Activated CD8-positive, alpha-beta T cell treated with anti-CD3 and anti-CD28 coated beads for 36 hours (primary cell): Measurements from ENCODE around the gene INKA1. TPM values are rescaled to one million over a fixed set of nuclear protein-coding genes. Genes with fewer than 3 reads are reported as not detected.

Experiments
- ATAC-seq: fragments of 200-7000 bp; cut with Tn5 transposase; one replicate; pipeline ENCODE4 v1.10.0; 2021; ENCODE audit warnings: mild to moderate bottlenecking, moderate library complexity
- CTCF ChIA-PET: fragments of 350-600 bp; sonication (Branson Sonifier 250); formaldehyde crosslinking; loops from one replicate; lab custom pipeline; 2021; ENCODE audit warnings: antibody characterized with exemption; lab: Charles Lee
- POLR2A ChIA-PET: fragments of 350-600 bp; sonication (Branson Sonifier 250); formaldehyde crosslinking; loops from one replicate; lab custom pipeline; 2021; ENCODE audit warnings: antibody characterized with exemption; lab: Charles Lee
- DNase-seq: peaks from one replicate; pipeline ENCODE4 v3.0.0-alpha.2; 2020
- H3K27ac Mint-ChIP-seq: one replicate; pipeline ENCODE4 v1.8.0; 2021; ENCODE audit warnings: mild to moderate bottlenecking, mixed read lengths
- H3K27me3 Mint-ChIP-seq: one replicate; pipeline ENCODE4 v1.8.0; 2021; ENCODE audit warnings: mixed read lengths
- H3K36me3 Mint-ChIP-seq: one replicate; pipeline ENCODE4 v1.8.0; 2021; ENCODE audit warnings: low read depth, mixed read lengths
- H3K4me1 Mint-ChIP-seq: one replicate; pipeline ENCODE4 v1.8.0; 2021; ENCODE audit warnings: low read depth, mixed read lengths
- H3K4me3 Mint-ChIP-seq: one replicate; pipeline ENCODE4 v1.8.0; 2021; ENCODE audit warnings: mild to moderate bottlenecking, moderate library complexity, mixed read lengths
- H3K9me3 Mint-ChIP-seq: one replicate; pipeline ENCODE4 v1.8.0; 2021; ENCODE audit warnings: mixed read lengths
- intact Hi-C: fragments of 100-400 bp; cut with micrococcal nuclease; formaldehyde crosslinking; loops from one replicate; pipeline ENCODE4 v1.10.0; 2022
- microRNA-seq: library from miRNA; unstranded; fragments of <30 nt; microRNA quantifications from one replicate; pipeline ENCODE4 v1.2.0, GENCODE V29; 2022; ENCODE audit warnings: borderline microRNAs expressed, borderline replicate concordance
- total RNA-seq, 2 experiments: library from RNA; stranded (reverse); gene quantifications; one replicate each; pipeline ENCODE4 v1.2.3, GENCODE V29; 2021
- TF ChIP-seq, protein P1 (sequence below): fragments of 200-600 bp; IDR thresholded peaks from one replicate; pipeline ENCODE4 v1.8.0; 2022; ENCODE audit warnings: antibody characterized with exemption, mild to moderate bottlenecking

INKA1 gene
- total RNA-seq, 2 experiments from 2014 or later = 1.8 to 2.8 TPM

DNA sequence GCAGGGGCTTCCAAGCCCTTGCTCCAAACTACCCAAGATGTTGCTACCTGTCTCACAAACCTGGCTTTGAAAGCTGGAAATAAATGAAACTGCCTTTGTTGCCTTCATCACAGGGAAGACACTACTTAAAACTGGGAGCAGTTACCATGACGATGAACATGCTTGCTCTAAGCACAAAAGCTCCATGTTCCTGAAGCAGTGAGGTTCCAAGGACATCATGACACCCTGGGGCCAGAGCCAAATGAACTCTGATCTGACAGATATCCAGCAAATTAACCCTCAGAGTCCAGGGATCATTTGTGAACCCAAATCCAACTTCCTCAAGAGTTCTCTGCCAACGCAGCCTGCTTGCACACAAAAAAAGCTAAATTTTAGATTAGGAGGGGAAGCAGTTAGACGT lies 42.6 kb downstream of the INKA1 start:
- CTCF ChIA-PET = interaction anchor here (1.0 to 22.5 kb wide), 6 partner anchors 8 to 306 kb away, joined by 3 to 412 read pairs (median 4); partner anchors contain the start of genes CDHR4, INKA1 and UBA7
- ATAC-seq = no peak
- TF ChIP-seq, protein P1, sequence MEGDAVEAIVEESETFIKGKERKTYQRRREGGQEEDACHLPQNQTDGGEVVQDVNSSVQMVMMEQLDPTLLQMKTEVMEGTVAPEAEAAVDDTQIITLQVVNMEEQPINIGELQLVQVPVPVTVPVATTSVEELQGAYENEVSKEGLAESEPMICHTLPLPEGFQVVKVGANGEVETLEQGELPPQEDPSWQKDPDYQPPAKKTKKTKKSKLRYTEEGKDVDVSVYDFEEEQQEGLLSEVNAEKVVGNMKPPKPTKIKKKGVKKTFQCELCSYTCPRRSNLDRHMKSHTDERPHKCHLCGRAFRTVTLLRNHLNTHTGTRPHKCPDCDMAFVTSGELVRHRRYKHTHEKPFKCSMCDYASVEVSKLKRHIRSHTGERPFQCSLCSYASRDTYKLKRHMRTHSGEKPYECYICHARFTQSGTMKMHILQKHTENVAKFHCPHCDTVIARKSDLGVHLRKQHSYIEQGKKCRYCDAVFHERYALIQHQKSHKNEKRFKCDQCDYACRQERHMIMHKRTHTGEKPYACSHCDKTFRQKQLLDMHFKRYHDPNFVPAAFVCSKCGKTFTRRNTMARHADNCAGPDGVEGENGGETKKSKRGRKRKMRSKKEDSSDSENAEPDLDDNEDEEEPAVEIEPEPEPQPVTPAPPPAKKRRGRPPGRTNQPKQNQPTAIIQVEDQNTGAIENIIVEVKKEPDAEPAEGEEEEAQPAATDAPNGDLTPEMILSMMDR = no peak
- Mint-ChIP-seq H3K4me1 (no peaks in the 10 kb centered on the region), H3K27me3 (no peaks in the 10 kb centered on the region), H3K27ac (no peak overlapping the region), H3K36me3 (peaks cover 12% of the 10 kb centered on the region), H3K4me3 (no peak overlapping the region), H3K9me3 (no peaks in the 10 kb centered on the region)
- POLR2A ChIA-PET = interaction anchor here (1.0 to 1.1 kb wide), 2 partner anchors 10 to 14 kb away, joined by 4 to 5 read pairs; no protein-coding TSS in a partner anchor
- no peak for DNase-seq
- intact Hi-C loops = no loop called here

Small RNA genes within 50 kb of the gene (microRNA-seq; reads per million reads assigned to microRNA genes)
- 3.0 reads per million, percentile 4 among the genes with 10 or more reads in this experiment for gene MIR5193

Other genes starting within 250 kb of the INKA1 start
- gene BSN, start 248.8 kb upstream of the INKA1 start, total RNA-seq = under 1 TPM; 0.09 TPM
- gene APEH, start 128.9 kb upstream of the INKA1 start, total RNA-seq = 100 to 1,000 TPM; 165 to 166 TPM
- gene MST1, start 113.8 kb upstream of the INKA1 start, total RNA-seq = 10 to 100 TPM in 1 of 2 experiments, 1 to 10 TPM in 1; 9.6 to 11.8 TPM
- gene RNF123, start 113.7 kb upstream of the INKA1 start, total RNA-seq = 10 to 100 TPM; 22.0 to 31.7 TPM
- under 1 TPM in 1 of 2 experiments, not detected in 1; 0.23 TPM for gene AMIGO3, start 83.6 kb upstream of the INKA1 start, total RNA-seq
- 10 to 100 TPM; 34.7 to 35.2 TPM for gene GMPPB, start 79.3 kb upstream of the INKA1 start, total RNA-seq
- gene IP6K1, start 16.7 kb upstream of the INKA1 start, total RNA-seq = 10 to 100 TPM; 23.5 to 24.2 TPM
- gene CDHR4, start 3.4 kb upstream of the INKA1 start, total RNA-seq = not detected
- 10 to 100 TPM; 69.9 to 72.3 TPM for gene UBA7, start 10.7 kb downstream of the INKA1 start, total RNA-seq
- 10 to 100 TPM; 23.2 to 25.1 TPM for gene TRAIP, start 53.3 kb downstream of the INKA1 start, total RNA-seq
- 1 to 10 TPM; 1.8 to 2.1 TPM for gene CAMKV, start 66.6 kb downstream of the INKA1 start, total RNA-seq
- 1 to 10 TPM in 1 of 2 experiments, under 1 TPM in 1; 0.79 to 1.1 TPM for gene MST1R, start 100.6 kb downstream of the INKA1 start, total RNA-seq
- gene MON1A, start 126.5 kb downstream of the INKA1 start, total RNA-seq = 1 to 10 TPM; 6.9 to 8.5 TPM
- 10 to 100 TPM; 90.8 to 95.2 TPM for gene RBM6, start 136.9 kb downstream of the INKA1 start, total RNA-seq